SJSA1 (cell line): ENCODE measurements around the gene RAD21L1. TPM values are rescaled to one million over a fixed set of nuclear protein-coding genes. Genes with fewer than 3 reads are reported as not detected.

Experiments used
- DNase-seq, 2 experiments: peaks; one replicate each; pipeline ENCODE4 v3.0.0-alpha.2; 2015 to 2020; ENCODE audit warnings: low spot score in 2 of 2, low read depth in 1 of 2
- H3K27ac ChIP-seq: fragments of 250-450 bp; sonication (Bioruptor Pico); 2 replicates; pipeline ENCODE4 v1.5.1; 2020; ENCODE audit warnings: mild to moderate bottlenecking, moderate library complexity
- H3K27me3 ChIP-seq: fragments of 250-450 bp; sonication (Bioruptor Pico); replicated peaks from 2 replicates; pipeline ENCODE4 v1.5.1; 2020; ENCODE audit warnings: mild to moderate bottlenecking, moderate library complexity
- H3K36me3 ChIP-seq: fragments of 250-450 bp; sonication (Bioruptor Pico); 2 replicates; pipeline ENCODE4 v1.5.1; 2020; ENCODE audit warnings: mild to moderate bottlenecking
- H3K4me1 ChIP-seq: fragments of 250-450 bp; sonication (Bioruptor Pico); replicated peaks from 2 replicates; pipeline ENCODE4 v1.6.1; 2021; ENCODE audit warnings: mild to moderate bottlenecking
- H3K4me3 ChIP-seq: fragments of 250-450 bp; sonication (Bioruptor Pico); 2 replicates; pipeline ENCODE4 v1.5.1; 2020; ENCODE audit warnings: mild to moderate bottlenecking
- H3K9me3 ChIP-seq: fragments of 250-450 bp; sonication (Bioruptor Pico); replicated peaks from 2 replicates; pipeline ENCODE4 v1.5.1; 2020; ENCODE audit warnings: mild to moderate bottlenecking
- total RNA-seq: library from RNA; depleted of rRNA; stranded (reverse); fragments of >200 nt; shearing (Covaris generic); gene quantifications from 2 replicates; pipeline ENCODE4 v1.2.3, GENCODE V29; 2014; rRNA removed

RAD21L1 gene
- total RNA-seq, 1 experiment from 2014 or later: 0.29 TPM

DNA sequence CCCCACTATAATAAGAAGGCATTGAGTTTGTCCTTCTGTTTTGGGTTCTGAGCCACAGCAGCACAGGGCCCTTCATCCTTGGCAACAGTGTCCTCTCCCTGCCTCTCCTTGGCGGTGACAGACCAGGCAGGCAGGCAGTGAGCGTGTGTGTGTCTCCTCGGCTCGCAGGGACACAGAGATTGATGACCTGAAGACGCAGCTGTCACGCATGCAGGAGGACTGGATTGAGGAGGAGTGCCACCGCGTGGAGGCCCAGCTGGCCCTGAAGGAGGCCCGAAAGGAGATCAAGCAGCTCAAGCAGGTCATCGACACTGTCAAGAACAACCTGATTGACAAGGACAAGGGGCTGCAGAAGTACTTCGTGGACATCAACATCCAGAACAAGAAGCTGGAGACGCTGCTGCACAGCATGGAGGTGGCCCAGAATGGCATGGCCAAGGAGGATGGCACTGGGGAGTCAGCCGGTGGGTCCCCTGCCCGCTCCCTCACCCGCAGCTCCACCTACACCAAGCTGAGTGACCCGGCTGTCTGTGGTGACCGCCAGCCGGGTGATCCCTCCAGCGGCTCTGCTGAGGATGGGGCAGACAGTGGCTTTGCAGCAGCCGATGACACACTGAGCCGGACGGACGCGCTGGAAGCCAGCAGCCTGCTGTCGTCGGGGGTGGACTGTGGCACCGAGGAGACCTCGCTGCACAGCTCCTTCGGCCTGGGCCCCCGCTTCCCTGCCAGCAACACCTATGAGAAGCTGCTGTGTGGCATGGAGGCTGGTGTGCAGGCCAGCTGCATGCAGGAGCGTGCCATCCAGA is 79.1 kb downstream of the RAD21L1 start:
- H3K4me3 ChIP-seq: no peak overlapping the region

More for the DNA sequence above, 79.1 kb downstream of the RAD21L1 start:
- H3K4me1 ChIP-seq: peaks cover 9% of the 10 kb centered on the region
- no peaks in the 10 kb centered on the region for H3K27me3 ChIP-seq
- H3K36me3 ChIP-seq: peaks cover 6% of the 10 kb centered on the region; the same call in 1 of the 2 replicates
- no peaks in the 10 kb centered on the region for H3K9me3 ChIP-seq
- H3K27ac ChIP-seq: no peak overlapping the region
- no peak for DNase-seq

Other genes starting within 250 kb of the RAD21L1 start
- gene RSPO4, start 223.7 kb upstream of the RAD21L1 start, total RNA-seq: not detected in 2 replicates
- 81.0 and 130 TPM in 2 replicates for gene PSMF1, start 107.4 kb upstream of the RAD21L1 start, total RNA-seq
- not detected in 2 replicates for gene TMEM74B, start 41.1 kb upstream of the RAD21L1 start, total RNA-seq
- gene C20orf202, start 22.6 kb upstream of the RAD21L1 start, total RNA-seq: not detected in 2 replicates
- 3.3 and 5.4 TPM in 2 replicates for gene SNPH, start 40.2 kb downstream of the RAD21L1 start, total RNA-seq
- gene SDCBP2, start 103.1 kb downstream of the RAD21L1 start, total RNA-seq: 1.2 and 1.4 TPM in 2 replicates
- gene FKBP1A, start 167.0 kb downstream of the RAD21L1 start, total RNA-seq: 75.3 and 98.6 TPM in 2 replicates
- gene NSFL1C, start 240.8 kb downstream of the RAD21L1 start, total RNA-seq: 42.6 and 57.3 TPM in 2 replicates